SK-N-MC (cell line): Measurements from ENCODE around the gene IQCC.
A peak's percentile ranks its signal among the peaks of the same experiment; 100 is the strongest.

ENCODE experiments used
- DNase-seq: peaks from one replicate; pipeline ENCODE4 v3.0.0-alpha.2; 2011; ENCODE audit warnings: low read depth, low spot score
- H3K27ac ChIP-seq: fragments of 200-600 bp; sonication (generic); 2 replicates; pipeline ENCODE4 v1.5.1; 2016; ENCODE audit warnings: mixed run types
- H3K36me3 ChIP-seq: fragments of 200-600 bp; sonication (generic); 2 replicates; pipeline ENCODE4 v1.6.1; 2017; ENCODE audit warnings: antibody characterized with exemption, low read length, mixed read lengths; ENCODE audit not compliant: insufficient read depth
- H3K4me3 ChIP-seq: fragments of 200-600 bp; sonication (generic); 2 replicates; pipeline ENCODE4 v1.5.1; 2016
- H3K9ac ChIP-seq: fragments of 200-600 bp; sonication (generic); 2 replicates; pipeline ENCODE4 v1.8.0; 2017; ENCODE audit warnings: mixed run types, mixed read lengths; ENCODE audit not compliant: insufficient read length
- H3K9me3 ChIP-seq: fragments of 200-600 bp; sonication (generic); 2 replicates; pipeline ENCODE4 v1.6.1; 2017; ENCODE audit warnings: low read depth, mild to moderate bottlenecking, antibody characterized with exemption, low read length, moderate library complexity, mixed read lengths
- EZH2 ChIP-seq: fragments of 200-600 bp; sonication (generic); IDR thresholded peaks from one replicate; pipeline ENCODE4 v1.6.1; 2017; ENCODE audit warnings: antibody characterized with exemption
- FOXP2 ChIP-seq: optimal IDR thresholded peaks from 2 replicates; pipeline ENCODE3; 2011; ENCODE audit warnings: mild to moderate bottlenecking, moderate library complexity; ENCODE audit not compliant: insufficient read depth; ENCODE audit errors: extremely low read length, control extremely low read depth
- POLR2AphosphoS5 ChIP-seq: IDR thresholded peaks from 2 replicates; pipeline ENCODE4 v1.6.1; 2012; ENCODE audit warnings: mild to moderate bottlenecking, low read depth, low read length, borderline replicate concordance

IQCC gene

DNA sequence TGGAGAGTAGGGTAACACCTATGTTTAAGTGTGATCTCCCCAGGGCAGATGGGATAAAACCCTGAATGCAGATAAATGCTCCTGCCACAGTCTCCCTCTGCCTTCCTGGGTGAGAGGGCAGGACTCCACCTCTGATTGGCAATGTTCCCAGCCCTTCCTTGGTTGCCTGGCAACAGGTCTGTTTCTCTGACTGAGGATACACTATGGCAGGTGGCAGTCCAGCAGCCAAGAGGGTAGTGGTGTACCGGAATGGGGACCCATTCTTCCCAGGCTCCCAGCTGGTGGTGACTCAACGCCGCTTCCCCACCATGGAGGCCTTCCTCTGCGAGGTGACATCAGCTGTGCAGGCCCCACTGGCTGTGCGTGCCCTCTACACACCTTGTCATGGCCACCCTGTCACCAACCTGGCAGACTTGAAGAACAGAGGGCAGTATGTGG is 3.4 kb downstream of the IQCC start, which contains the start of gene DCDC2B:
Gene DCDC2B, plus strand, starts transcription at position 199 of the 438 bp plus-strand sequence. Its CDS starts 5 bp downstream, at position 204.
- no peak within 1 kb of the TSS for H3K9ac ChIP-seq
- no peaks in the 10 kb centered on the region for H3K9me3 ChIP-seq
- TF ChIP-seq POLR2AphosphoS5, result 0 out of 2 replicates have a peak, but pooled peaks have one; percentile 21
- TF ChIP-seq FOXP2, result no peak
- H3K4me3 ChIP-seq, result no peak within 1 kb of the TSS
- H3K27ac ChIP-seq, result no peak within 1 kb of the TSS
- no peaks in the 10 kb centered on the region; the same call in 1 of the 2 replicates for H3K36me3 ChIP-seq
- no peak for DNase-seq

- Histone ChIP-seq H3K9me3 (no peaks in the 10 kb centered on the region), H3K4me3 (no peak overlapping the region), H3K9ac (no peak overlapping the region), H3K36me3 (no peaks in the 10 kb centered on the region), H3K27ac (no peak overlapping the region)
- no peak for TF ChIP-seq POLR2AphosphoS5
- TF ChIP-seq FOXP2, result no peak
- no peak for TF ChIP-seq EZH2
- DNase-seq, result no peak
Measured at GRCh38 chr1:32215629-32216480, 10.4 kb downstream of the IQCC start.

DNA sequence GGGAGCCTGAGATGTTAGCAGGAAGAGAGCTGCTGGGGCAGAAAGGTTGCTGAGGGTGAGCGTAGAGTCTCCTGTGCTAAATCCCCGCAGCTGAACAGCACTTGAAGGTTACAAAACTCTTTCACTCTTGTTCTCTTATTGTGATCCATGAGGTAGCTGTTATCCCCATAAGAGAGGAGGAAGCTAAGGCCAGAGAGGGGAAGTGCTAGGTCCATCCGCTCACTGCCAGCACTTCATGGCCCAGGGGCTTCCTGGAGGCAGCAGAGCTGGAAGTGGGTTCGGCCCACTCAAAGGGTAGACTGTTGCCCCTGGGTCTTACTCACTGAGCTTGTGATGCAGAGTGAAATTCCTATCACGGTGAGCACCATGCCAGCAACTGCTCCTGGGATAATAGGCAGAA is 11.1 kb downstream of the IQCC start:
- H3K9me3 ChIP-seq, result no peaks in the 10 kb centered on the region
- no peak overlapping the region for H3K4me3 ChIP-seq
- H3K27ac ChIP-seq, result no peak overlapping the region
- TF ChIP-seq FOXP2, result no peak
- TF ChIP-seq EZH2, result no peak
- no peak for TF ChIP-seq POLR2AphosphoS5
- no peaks in the 10 kb centered on the region for H3K36me3 ChIP-seq
- H3K9ac ChIP-seq, result no peak overlapping the region
- no peak for DNase-seq

DNA sequence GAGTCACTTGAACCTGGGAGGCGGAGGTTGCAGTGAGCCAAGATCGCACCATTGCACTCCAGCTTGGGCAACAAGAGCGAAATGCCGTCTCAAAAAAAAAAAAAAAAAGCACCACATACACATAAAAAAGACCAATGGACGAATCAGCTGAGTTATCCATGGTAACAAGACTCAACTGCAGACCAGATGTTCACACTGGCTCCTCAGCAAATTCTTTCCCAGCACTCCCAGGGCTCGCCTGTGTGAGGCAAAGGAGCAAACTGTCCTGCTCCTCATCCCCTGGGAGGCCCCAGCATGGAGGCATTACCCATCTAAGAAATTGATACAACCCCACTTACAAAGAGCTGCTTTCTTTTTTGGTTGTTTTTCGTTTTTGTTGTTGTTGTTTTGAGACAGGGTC is 13.6 kb downstream of the IQCC start:
- H3K27ac ChIP-seq, result no peak overlapping the region
- no peaks in the 10 kb centered on the region for H3K9me3 ChIP-seq
- H3K9ac ChIP-seq, result no peak overlapping the region
- TF ChIP-seq EZH2 (no peak), FOXP2 (no peak), POLR2AphosphoS5 (no peak)
- H3K36me3 ChIP-seq, result peaks cover 6% of the 10 kb centered on the region
- DNase-seq, result no peak
- no peak overlapping the region for H3K4me3 ChIP-seq

DNA sequence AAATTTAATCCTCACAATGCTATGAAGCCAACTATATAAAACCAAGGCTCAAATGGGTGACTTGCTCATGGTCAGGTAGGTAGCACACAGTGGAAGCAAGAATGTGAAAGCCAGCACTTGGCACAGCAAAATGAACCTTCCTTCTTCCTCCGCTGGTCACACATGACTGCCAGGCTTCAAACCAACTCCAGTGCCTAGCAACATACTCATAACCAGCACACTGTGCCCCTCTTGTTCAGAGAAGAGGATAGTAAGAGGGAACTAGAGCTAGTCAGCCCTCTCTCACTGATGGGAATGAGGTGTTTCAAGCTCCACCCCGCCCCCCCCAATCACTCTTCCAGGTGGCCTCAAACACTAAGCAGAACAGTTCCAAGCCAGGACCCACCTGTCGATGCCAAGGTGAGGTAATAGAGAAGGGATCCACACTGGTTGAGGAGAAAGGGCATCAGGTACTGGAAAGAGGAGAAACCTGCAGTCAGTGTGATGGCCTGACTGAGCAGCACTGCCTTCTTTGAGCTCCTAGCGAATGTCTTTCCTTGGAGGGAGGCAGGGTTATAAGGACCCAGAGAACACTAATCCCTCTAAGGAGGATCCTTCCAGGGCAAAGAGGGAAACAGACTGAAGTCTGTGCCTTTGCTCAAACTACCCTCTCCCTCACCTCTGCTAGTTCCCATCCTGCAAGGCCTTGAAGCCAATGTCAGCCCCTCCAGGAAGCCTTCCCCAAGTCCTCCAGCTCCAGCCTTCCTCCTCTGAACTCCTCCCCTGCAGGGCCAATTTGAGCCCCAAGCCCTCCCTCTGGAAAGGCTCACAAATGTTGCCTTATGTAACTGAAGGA is 15.5 kb downstream of the IQCC start:
- Histone ChIP-seq H3K4me3 (peak overlapping the region; percentile 99), H3K9ac (peak overlapping the region; percentile 98), H3K9me3 (no peaks in the 10 kb centered on the region), H3K27ac (0 out of 2 replicates have a peak overlapping the region, but pooled peaks have one; percentile 36), H3K36me3 (peaks cover 21% of the 10 kb centered on the region)
- DNase-seq, result no peak
- no peak for TF ChIP-seq POLR2AphosphoS5
- TF ChIP-seq EZH2, result no peak
- no peak for TF ChIP-seq FOXP2

- TF ChIP-seq POLR2AphosphoS5 (no peak), EZH2 (no peak), FOXP2 (no peak)
- Histone ChIP-seq H3K36me3 (peaks cover 25% of the 10 kb centered on the region), H3K4me3 (peak overlapping the region; percentile 99), H3K9ac (peak overlapping the region; percentile 98), H3K9me3 (no peaks in the 10 kb centered on the region), H3K27ac (0 out of 2 replicates have a peak overlapping the region, but pooled peaks have one; percentile 36)
- DNase-seq, result no peak
Measured at GRCh38 chr1:32221581-32221979, 16.1 kb downstream of the IQCC start.

GRCh38 chr1:32221980-32222755 is 16.7 kb downstream of the IQCC start, which contains the start of the genes EIF3I and TMEM234:
Gene EIF3I (plus strand): TSS chr1:32222407. CDS start chr1:32222442, 35 bp downstream.
Gene TMEM234 (minus strand): TSS chr1:32222353. CDS start chr1:32222322, 31 bp downstream.
- Histone ChIP-seq H3K9ac (peak within 1 kb of the TSS; percentile 98), H3K27ac (peak within 1 kb of the TSS; percentile 76), H3K36me3 (peaks cover 25% of the 10 kb centered on the region), H3K4me3 (peak within 1 kb of the TSS; percentile 99), H3K9me3 (no peaks in the 10 kb centered on the region)
- TF ChIP-seq POLR2AphosphoS5, result peak; percentile 98
- TF ChIP-seq FOXP2, result no peak
- peak; percentile 44 for DNase-seq
